Erythroblast (primary cell): ENCODE data around the gene PARD3.
"Not testable (repeated sequence)": the region's sequence is repeated elsewhere in the genome, so short reads cannot be mapped to it uniquely, and the experiment has no call there.

Source experiments
- DNase-seq, 2 experiments: peaks; one replicate each; lab custom pipeline; 2025; lab: John Stamatoyannopoulos, UW
- GATA1 ChIP-seq: IDR thresholded peaks from 2 replicates; pipeline ENCODE4 v1.6.1; 2011; ENCODE audit warnings: low read depth, mild to moderate bottlenecking, control low read depth, low read length, moderate library complexity
- POLR2A ChIP-seq: IDR thresholded peaks from 2 replicates; pipeline ENCODE4 v1.6.1; 2011; ENCODE audit warnings: mild to moderate bottlenecking, low read length

The PARD3 gene

DNA sequence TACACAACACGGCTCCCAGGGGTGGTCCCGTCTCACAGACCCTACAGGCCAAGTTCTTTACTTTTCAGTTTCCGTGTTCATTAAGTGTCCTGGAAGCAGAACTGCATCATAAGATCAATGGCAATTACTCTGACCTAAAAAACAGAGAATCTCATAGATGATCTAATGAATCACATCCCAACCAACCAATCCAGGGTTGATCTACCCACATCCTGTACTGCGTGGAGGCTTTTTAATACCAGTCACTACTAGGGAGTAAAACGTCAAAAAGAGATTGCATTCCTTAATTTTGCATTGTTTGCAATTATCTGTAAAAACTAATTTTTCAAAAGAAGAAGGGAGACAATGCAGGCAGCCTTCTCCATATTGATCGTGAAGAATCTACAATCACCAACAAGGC, 72.6 kb downstream of the PARD3 start:
- no peak for DNase-seq
- TF ChIP-seq GATA1 (no peak), POLR2A (no peak)

GRCh38 chr10:34741087-34741486, 74.0 kb downstream of the PARD3 start:
- not testable (repeated sequence) for DNase-seq

DNA sequence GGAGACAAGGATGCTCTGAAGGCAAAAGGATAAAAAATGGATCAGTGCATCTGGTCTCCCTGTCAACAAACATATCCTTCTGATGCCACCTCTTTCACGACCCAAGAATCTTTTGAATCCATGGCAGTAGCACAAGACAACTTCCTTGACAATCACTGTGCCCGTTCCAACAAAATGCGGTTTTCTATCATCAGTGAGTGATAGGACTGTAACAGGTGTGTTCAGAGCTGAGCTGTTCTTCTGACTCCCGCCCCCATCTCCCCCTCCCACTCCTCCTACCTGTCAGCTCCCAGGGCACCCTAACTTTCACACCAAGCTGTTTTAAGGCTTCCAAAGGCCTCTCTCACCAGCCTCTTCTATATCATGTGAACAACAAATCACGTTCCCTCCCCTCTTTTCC, 74.8 kb downstream of the PARD3 start:
- no peak for TF ChIP-seq POLR2A
- TF ChIP-seq GATA1 = no peak
- no peak for DNase-seq

DNA sequence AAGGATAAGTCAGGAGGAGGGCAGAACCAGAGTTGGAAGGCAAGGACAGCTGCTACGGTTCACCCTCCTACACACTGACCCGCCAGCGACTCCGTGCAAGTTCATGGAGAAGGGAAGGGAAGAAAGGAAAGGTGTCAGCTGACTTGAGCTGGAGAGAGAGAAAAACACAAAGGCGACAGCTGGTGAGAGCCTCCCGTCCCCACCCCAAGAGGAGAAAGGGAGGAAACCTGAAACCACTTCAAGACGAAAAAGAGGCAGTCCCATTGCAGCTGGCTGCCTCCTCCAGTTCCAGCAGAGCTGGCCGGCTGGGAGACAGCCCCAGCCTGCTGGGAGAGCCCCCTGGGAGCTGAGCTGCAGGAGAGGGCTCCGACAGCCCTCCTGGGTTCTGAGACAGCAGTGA, 75.2 kb downstream of the PARD3 start:
- no peak for DNase-seq
- TF ChIP-seq GATA1 (no peak), POLR2A (no peak)

DNA sequence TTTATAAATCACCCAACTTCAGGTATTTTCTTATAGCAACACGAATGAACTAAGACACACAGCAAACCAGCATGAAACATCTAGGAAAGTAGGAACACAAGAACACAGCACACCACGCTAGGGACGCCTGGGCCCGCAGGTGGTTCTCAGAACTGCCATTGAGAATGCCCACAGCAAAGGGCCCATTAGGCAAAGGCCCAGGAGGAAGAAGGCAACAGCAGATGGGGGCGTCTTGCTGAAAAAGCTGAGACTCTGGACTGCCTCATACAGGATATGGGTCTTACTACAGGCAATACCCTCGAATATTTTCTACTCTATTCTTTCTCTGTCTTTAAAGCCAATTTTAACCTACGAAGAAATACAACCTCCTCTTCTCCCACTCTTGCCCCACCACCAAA, 77.3 kb downstream of the PARD3 start:
- DNase-seq = no peak

DNA sequence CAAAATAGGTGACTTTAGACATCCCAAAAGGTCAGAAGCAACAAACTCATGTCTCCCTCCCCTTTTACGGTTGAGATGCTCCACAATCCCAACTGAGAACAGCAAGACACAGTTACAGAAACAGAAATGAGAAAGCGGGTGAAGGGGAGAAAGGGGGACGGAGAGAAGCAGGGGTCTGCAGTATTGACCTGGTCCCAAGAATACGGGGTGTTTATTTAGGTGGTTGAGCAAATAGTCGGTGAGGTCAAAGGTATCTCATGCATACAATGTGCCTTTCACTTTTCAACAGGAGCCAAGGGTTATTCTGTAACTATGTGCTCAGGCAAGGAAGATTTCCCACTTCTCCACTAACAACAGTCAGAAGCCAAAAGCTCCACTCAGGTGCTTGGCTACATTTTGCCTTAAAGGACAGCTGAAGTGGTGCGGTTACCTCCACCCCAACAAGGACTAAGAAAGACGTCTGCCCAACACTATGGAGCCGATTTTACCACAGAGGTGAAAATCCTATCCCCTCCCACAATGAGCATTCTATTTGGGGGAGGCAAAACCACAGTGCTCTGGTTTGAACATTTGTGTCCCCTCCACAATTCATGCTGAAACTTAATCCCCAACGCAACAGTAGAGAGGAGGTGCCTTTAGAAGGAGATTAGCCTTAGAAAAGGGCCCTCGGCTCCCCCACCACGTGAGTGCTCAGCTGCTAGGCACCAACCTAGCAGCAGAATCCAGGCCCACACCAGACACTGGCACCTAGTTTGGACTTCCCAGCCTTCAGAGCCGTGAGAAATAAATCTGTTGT, 77.9 kb downstream of the PARD3 start:
- no peak for DNase-seq
- no peak for TF ChIP-seq GATA1
- TF ChIP-seq POLR2A = no peak

More for the DNA sequence above, 77.3 kb downstream of the PARD3 start:
- TF ChIP-seq POLR2A (no peak), GATA1 (no peak)

- TF ChIP-seq GATA1 (no peak), POLR2A (no peak)
- no peak for DNase-seq
Observed at GRCh38 chr10:34734918-34735317, 80.2 kb downstream of the PARD3 start.

DNA sequence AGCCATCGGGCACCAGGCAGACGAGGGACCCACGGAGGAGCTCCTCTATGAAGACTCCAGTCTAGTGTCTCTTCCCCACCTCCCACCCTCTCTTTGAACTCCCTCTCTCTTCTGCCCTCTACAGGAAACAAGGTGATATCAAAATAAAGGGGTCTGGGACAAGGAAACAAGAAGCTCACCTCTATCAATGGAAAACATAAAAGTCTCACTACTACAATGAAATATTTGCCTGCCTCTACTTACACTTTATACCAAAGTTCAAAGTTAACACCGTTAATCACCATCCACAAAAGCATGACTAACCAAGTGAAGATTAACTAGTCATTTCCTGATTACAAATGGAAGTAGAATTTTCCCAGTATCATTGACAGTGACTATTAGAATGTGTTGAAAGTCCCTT, 82.2 kb downstream of the PARD3 start:
- peak; percentile 10 to 21 for DNase-seq
- TF ChIP-seq GATA1 = no peak
- TF ChIP-seq POLR2A = no peak

- no peak for DNase-seq
- TF ChIP-seq GATA1 (no peak), POLR2A (no peak)
Observed at GRCh38 chr10:34731885-34732701, 83.0 kb downstream of the PARD3 start.

- TF ChIP-seq GATA1 (no peak), POLR2A (no peak)
- DNase-seq = no peak
Observed at GRCh38 chr10:34731213-34731612, 83.9 kb downstream of the PARD3 start.

GRCh38 chr10:34730726-34731125, 84.4 kb downstream of the PARD3 start:
- TF ChIP-seq POLR2A (no peak), GATA1 (no peak)
- no peak for DNase-seq

GRCh38 chr10:34729619-34730018, 85.5 kb downstream of the PARD3 start:
- DNase-seq = no peak
- TF ChIP-seq GATA1 (no peak), POLR2A (no peak)

- TF ChIP-seq POLR2A (no peak), GATA1 (no peak)
- DNase-seq = no peak
Observed at GRCh38 chr10:34728361-34728760, 86.7 kb downstream of the PARD3 start.

GRCh38 chr10:34727595-34728033, 87.5 kb downstream of the PARD3 start:
- TF ChIP-seq POLR2A (no peak), GATA1 (no peak)
- no peak for DNase-seq
